SK-N-SH (cell line): Measurements from ENCODE around the gene SFI1.

Experiments
- CHD2 ChIP-seq: fragments of 150-350 bp; IDR thresholded peaks from 2 replicates; pipeline ENCODE4 v1.6.1; 2018; ENCODE audit warnings: low read length; ENCODE audit not compliant: partially characterized antibody
- ELF1 ChIP-seq: IDR thresholded peaks from 2 replicates; pipeline ENCODE4 v1.4.0; 2012
- EZH2phosphoT487 ChIP-seq: fragments of 200-600 bp; sonication (generic); IDR thresholded peaks from 2 replicates; pipeline ENCODE4 v1.6.1; 2017; ENCODE audit warnings: low read depth, mixed run types, mild to moderate bottlenecking, antibody characterized with exemption, moderate library complexity, borderline replicate concordance
- GABPA ChIP-seq: IDR thresholded peaks from 2 replicates; pipeline ENCODE4 v1.4.0; 2012; ENCODE audit warnings: low read depth, mild to moderate bottlenecking
- RFX5 ChIP-seq: IDR thresholded peaks from 2 replicates; pipeline ENCODE4 v1.6.1; 2012; ENCODE audit warnings: mild to moderate bottlenecking, improper control_type of control experiment, low read length
- SMC3 ChIP-seq: IDR thresholded peaks from 2 replicates; pipeline ENCODE4 v1.6.1; 2012; ENCODE audit warnings: low read depth, low read length, improper control_type of control experiment
- TAF1 ChIP-seq: IDR thresholded peaks from 2 replicates; pipeline ENCODE4 v1.6.1; 2012; ENCODE audit warnings: low read depth, mild to moderate bottlenecking, low read length, moderate library complexity, borderline replicate concordance
- TF ChIP-seq, protein P1 (sequence below): fragments of 200-600 bp; sonication (generic); IDR thresholded peaks from 2 replicates; pipeline ENCODE4 v1.6.1; 2017; ENCODE audit warnings: antibody characterized with exemption, mild to moderate bottlenecking, moderate library complexity

DNA sequence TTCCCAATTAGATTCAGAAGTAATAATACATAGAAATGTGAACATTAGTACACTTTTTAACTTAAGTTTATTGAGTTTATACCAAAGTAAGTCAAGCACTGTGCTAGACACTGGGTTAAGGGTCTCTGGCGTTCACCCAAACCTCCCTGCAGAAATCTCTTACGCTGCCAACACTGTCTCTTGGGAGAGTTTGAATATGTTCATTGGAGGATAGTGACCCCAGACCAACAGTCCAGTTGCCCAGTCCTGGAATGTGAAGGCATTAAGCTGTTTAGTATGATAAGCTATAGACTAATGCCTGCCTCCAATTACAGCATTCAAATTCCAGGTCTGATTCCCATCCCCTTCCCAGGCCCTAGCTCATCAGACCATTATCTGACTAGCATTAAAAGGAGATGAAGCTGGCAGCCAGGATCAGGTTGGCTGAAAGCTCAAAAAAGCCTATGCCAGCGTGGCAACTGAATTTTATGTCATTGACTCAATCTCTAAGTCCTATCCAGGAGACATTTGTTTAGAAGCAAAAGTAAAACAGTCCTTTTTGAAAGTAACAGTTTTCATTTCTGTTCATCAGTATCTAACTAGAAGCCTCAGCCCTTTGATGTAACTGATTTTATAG, 77.8 kb downstream of the SFI1 start:
- TF ChIP-seq GABPA, result no peak
- TF ChIP-seq ELF1, result no peak
- TF ChIP-seq, protein P1, sequence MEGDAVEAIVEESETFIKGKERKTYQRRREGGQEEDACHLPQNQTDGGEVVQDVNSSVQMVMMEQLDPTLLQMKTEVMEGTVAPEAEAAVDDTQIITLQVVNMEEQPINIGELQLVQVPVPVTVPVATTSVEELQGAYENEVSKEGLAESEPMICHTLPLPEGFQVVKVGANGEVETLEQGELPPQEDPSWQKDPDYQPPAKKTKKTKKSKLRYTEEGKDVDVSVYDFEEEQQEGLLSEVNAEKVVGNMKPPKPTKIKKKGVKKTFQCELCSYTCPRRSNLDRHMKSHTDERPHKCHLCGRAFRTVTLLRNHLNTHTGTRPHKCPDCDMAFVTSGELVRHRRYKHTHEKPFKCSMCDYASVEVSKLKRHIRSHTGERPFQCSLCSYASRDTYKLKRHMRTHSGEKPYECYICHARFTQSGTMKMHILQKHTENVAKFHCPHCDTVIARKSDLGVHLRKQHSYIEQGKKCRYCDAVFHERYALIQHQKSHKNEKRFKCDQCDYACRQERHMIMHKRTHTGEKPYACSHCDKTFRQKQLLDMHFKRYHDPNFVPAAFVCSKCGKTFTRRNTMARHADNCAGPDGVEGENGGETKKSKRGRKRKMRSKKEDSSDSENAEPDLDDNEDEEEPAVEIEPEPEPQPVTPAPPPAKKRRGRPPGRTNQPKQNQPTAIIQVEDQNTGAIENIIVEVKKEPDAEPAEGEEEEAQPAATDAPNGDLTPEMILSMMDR, result no peak
- TF ChIP-seq EZH2phosphoT487, result no peak
- TF ChIP-seq SMC3, result no peak
- TF ChIP-seq RFX5, result no peak
- no peak for TF ChIP-seq TAF1
- TF ChIP-seq CHD2, result no peak
